ENCODE results near the gene MNT.

GRCh38 chr17:2362881-2363280 lies 38.0 kb downstream of the MNT start:
- no peak for TF ChIP-seq POLR2A (IDR thresholded peaks at IDR 0.05; ENCODE audit: extremely low read depth, insufficient read length)
- TF ChIP-seq CTCF (IDR thresholded peaks at IDR 0.05; ENCODE audit: low read depth, low read length): no peak

Data from NB4 (cell line).